ENCODE data around the gene MAP2.

Gene MAP2, protein sequence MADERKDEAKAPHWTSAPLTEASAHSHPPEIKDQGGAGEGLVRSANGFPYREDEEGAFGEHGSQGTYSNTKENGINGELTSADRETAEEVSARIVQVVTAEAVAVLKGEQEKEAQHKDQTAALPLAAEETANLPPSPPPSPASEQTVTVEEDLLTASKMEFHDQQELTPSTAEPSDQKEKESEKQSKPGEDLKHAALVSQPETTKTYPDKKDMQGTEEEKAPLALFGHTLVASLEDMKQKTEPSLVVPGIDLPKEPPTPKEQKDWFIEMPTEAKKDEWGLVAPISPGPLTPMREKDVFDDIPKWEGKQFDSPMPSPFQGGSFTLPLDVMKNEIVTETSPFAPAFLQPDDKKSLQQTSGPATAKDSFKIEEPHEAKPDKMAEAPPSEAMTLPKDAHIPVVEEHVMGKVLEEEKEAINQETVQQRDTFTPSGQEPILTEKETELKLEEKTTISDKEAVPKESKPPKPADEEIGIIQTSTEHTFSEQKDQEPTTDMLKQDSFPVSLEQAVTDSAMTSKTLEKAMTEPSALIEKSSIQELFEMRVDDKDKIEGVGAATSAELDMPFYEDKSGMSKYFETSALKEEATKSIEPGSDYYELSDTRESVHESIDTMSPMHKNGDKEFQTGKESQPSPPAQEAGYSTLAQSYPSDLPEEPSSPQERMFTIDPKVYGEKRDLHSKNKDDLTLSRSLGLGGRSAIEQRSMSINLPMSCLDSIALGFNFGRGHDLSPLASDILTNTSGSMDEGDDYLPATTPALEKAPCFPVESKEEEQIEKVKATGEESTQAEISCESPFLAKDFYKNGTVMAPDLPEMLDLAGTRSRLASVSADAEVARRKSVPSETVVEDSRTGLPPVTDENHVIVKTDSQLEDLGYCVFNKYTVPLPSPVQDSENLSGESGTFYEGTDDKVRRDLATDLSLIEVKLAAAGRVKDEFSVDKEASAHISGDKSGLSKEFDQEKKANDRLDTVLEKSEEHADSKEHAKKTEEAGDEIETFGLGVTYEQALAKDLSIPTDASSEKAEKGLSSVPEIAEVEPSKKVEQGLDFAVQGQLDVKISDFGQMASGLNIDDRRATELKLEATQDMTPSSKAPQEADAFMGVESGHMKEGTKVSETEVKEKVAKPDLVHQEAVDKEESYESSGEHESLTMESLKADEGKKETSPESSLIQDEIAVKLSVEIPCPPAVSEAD (N-terminal part only)

DNA sequence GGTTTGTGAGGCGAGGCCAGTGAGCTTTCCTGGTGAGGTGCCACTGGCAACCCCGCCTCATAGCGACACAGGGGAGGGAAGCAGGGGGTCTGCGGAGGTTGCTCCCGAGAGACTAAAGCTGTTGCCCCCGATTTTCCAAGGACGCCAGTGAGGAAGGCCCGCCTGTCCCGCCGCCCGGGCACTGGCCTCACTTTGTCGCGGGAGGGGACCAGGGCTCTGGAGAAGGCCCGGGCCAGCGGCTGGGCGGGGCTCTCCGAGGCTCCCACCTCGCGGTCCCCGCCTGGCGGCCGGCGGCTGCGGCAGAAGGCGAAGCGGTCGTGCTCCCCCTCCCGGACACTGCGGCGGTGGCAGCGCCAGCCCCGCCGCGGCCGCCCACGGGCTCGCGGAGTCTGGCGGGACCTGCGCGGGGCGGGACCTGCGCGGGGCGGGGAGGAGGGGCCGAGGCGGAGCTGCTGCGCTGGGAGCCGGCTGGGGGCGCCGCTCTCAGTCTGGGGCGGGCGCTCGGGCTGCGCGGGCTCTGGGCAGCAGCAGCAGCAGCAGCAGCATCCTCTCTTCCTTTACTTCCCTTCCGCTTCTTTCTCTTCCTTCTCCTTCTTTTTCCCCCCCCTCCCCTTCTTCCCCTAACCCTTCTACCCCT lies at the start of gene MAP2:
TSS of gene MAP2 (plus strand) at position 486 of the 637 bp plus-strand sequence. CDS start 229,124 bp downstream, outside the sequence.
- DNase-seq, result peak; percentile 83

DNA sequence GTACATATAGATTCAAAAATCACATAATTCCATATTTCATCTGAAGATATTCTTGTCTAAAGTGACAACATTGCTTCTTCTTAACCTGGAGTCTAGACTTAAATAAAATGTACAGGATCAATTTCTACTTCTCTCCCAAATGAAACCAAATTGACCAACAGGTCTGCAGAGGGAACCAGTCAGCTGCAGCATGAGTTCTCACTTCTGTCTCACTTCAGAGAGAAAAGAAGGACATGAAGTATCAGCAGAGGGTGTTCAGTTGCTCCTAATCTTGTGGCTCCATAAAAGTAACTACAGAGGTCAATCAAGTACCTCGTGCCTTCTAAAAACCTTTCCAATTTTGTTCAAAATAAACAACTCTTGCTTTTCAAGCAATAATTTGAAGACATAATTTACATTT lies 47.2 kb upstream of the MAP2 start:
- DNase-seq, result no peak

DNA sequence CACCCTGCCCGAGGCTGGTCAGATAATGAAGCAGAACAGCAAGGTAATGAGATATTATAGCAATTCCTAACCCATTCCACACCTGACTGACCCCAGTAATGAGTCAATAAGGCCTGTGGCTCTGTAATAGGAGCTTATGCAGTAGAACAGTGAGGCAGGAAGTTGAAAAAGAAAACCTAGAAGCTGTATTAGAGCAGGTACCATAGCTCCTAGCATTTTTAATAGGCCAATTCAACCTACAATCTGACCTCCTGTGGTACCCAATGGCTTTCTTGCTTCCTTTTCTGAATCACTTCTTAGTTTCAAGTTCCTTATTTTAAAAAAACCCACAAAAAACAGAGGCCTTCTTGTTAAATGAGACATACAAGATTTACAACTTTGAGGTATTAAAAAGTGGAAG lies 43.6 kb upstream of the MAP2 start:
- DNase-seq, result no peak

DNA sequence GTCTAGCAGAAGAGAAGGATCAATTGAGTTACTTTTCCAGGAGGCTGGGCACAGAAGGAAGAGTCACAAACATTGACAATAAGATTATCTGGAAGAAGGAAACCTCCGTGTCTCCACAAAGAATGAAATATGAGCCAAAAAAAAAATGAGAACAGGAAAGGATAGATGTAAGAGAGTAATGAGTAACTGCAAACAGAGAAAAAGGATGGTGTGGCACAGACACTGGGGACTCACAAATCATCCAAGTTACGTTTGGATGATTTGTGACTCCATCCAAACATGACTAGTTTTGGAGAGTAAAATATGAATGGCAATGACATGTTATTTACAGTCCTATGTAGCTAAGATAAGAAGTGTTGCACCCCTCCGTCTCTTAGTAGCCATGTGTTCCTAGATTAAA lies 42.8 kb upstream of the MAP2 start:
- DNase-seq, result no peak

DNA sequence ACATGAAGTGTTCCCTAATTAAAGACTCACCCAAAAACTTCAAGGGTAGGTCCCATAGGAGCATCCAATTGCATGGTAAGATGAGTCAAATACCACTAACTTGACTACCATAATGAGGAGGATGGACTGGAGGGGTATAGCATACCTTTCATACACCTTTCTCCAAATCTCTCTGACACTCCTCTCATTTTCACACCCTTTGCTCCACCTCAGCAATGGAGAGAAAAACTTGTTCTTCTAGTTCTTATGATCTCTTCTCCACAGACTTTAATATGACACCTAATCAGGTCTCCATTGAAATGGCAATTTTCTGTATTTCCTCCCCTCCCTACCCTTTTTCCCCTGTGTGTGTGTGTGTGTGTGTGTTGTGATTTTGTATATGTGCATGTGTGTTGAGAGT lies 41.1 kb upstream of the MAP2 start:
- DNase-seq, result no peak

DNA sequence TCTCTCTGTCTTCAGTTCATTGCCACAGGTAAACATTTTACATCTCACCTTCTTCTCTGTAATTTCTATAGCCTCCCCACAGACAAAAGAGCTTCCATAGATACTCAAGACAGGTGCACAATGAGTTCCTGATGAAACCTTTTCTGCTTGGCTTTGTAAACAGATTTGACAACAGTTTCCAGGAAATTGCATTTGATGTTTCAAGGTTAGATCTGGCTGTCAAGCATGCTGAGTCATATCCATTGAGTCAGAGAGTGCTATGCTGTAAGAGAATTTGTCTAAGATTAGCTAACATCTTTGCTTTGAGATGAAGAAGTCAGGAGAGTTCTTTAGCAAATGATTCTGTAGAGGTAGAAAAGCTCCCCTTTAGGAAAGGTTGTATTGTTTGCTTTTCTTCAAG lies 40.6 kb upstream of the MAP2 start:
- no peak for DNase-seq

DNA sequence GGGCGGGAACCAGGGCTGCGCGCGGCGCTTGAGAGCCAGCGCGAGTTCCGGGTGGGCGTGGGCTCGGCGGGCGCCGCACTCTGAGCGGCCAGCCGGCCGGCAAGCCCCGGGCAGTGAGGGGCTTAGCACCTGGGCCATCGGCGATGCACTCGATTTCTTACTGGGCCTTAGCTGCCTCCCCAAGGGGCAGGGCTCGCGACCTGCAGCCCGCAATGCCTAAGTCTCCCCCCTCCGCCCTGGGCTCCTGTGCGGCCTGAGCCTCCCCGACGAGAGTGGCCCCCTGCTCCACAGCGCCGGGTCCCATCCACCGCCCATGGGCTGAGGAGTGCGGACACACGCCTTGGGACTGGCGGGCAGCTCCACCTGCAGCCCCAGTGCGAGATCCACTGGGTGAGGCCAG lies 36.5 kb upstream of the MAP2 start:
- DNase-seq, result no peak

DNA sequence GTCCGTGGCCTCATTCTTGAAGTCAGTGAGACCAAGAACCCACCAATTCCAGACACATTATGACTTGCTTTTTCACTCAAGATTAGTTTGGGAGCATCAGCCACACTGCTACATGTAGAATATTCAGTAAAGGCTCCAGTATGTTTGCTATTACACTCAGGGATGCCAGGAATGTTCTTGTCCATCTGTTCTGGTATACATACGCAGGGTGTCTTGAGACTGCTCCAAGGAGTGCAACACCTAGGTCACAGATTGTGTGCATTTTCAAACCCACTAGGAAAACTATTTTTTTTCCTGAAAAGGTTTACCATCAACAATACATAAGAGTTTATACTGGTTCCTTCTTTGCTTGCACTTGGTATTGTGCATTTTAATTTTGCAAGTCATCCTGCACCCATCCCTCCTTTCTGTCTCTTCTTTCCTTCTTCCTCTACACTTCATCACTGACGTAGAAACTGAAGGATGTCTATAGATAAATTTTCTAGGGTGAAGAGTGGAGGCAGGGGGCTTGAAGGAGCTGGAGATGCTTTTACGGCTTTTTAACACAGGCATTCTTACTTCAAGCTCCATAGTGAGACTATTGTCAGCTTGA lies 35.3 kb upstream of the MAP2 start:
- no peak for DNase-seq

DNA sequence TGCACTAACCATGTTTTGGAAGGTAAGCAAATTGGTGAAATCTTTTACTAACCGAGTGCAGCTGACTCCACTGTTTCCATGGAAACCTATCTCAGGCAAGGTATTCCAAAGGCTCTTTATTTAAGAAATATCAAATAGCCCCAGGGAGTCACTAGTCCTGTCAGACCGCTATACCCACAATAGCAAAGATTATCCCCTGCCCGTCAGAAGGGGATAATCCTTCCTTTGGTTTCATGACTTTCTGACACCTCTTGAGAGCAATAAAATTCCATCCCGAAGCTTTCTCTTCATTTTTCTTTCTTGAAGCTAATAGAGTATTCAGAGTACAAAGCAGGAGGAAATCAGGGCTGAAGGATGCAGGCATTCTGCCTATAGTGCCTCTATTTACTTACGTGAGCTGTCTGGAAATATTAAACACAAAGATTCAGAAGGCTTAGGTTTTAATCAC lies 34.7 kb upstream of the MAP2 start:
- no peak for DNase-seq

DNA sequence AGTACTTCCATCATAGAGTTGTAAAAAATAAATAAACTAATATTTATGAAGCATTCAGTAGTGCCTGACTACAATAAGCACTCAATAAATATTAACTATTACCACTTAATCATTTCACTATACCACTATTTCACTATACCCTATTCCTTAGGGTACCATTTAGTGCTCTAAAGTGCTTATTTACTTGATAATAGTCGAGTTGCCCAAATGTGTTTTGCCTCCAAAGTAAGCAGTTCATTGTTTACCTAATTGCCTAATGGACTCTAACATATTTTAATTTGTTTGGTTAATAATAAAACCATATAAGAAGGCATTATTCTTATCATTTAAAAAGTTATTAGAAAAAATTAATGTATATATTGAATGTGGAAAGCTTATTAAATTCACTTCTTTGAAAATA lies 33.0 kb upstream of the MAP2 start:
- DNase-seq, result no peak

DNA sequence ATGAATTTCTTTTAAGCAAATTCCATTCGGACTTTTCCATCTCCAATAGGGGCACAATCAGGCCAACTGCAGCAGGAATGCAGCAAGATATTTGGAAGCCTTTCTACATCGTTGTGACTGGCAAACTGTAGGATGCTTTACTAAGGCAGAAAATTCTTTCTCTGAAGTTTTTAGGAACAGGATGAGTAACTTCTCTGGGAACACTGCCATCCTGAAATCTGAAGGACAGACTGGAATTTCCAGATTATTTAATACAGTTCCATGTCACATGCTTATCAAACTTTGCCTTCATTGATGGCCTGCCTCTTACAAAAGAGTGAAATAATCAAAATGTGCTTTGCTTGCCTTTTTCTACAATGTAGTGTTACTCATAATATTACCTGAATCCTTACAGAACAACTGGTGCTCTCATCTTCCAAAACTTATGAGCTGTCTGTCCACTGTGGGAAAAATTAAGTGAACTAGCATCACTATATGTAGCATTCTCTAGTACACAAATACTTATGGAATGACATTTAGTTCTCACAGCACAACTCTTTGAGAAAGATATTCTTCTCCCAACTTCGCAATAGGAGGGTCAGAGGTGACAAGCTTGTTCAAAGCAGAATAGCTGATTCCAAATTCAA lies 32.0 kb upstream of the MAP2 start:
- no peak for DNase-seq

DNA sequence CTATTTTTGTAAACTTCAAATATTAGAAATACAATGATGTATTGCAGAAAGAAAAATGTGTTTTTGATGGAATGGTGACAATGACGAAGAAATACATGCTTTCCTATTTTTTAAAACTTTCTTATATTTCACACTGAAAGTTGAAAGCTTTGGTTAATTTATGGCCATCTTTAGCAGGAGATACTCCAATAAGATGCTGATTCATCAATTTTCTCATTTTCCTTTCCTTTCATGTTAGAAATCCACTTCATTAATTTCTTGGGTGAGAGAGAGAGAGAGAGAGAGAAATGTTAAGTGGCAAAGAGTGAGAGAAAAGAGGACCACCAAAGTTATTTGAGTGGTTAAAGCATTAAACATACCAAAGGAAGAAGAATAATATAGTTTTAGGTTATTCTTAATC lies 28.6 kb upstream of the MAP2 start:
- no peak for DNase-seq

DNA sequence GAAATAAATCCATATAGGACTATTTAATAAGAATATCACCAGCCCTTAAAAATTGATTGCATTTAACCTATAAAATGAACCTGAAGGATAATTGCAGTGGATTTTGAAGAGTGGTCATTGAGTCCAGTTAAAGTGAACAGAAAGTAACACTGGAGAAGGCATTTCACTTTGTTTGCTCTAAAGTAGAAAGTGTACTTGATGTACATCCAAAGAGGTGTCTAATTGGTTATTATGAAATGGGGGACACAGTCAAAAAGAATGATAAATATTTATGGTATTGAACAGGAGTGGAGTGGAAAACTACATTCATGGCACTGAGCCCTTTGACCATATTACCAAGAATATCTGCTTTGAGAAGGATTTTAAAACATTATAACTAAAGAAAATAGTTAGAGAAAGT lies 28.2 kb upstream of the MAP2 start:
- DNase-seq, result no peak

DNA sequence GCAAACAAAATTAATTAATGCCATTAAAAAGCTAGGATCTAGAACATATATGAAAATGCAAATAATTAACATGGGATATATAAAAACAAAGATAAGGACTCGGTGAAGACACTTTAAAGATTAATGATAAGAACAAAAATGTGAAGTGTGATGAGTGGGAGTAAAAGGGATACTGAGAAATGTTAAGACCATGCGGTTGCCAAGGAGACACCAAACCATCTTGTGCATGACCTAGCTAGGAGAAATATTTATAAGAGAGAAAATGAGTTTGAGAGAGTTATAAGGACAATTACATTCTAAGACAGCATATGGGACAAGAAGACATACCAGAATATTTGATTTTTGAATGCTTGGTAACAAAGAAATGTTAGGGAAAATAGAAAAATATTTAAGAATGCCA lies 25.4 kb upstream of the MAP2 start:
- DNase-seq, result no peak

DNA sequence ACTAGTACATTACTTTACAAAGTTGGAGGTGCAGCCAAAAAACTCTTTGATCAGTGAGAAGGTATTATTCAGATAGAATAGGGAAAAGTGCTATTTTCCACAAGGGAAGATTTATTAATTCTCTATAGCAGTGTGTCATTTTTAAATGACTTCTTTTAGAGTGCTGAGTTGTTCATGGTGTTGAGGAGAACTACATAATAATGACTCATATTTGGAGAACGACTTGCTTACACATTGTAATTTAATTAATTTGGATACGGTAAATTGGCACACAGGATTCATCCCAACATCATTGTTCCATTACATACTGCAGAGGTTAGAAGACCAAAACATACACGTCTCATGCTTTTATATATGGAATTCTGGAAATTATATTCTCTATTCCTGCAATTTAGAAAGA lies 22.1 kb upstream of the MAP2 start:
- DNase-seq, result no peak

DNA sequence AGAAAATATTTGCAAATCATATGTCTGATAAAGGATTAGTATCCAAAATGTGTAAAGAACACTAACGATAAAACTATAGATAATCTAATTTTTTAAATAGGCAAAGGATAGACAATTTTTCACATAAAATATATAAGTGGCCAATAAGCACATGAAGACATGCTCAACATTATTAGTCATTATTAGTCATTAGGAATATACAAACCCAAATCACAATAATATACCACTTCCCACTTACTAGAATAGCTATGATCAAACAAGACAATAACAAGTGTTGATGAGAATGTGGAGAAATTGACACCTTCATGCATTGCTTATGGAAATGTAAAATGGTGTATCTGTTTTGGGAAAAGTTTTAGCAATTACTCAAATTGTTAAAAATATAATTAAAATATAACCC lies 12.6 kb upstream of the MAP2 start:
- no peak for DNase-seq

DNA sequence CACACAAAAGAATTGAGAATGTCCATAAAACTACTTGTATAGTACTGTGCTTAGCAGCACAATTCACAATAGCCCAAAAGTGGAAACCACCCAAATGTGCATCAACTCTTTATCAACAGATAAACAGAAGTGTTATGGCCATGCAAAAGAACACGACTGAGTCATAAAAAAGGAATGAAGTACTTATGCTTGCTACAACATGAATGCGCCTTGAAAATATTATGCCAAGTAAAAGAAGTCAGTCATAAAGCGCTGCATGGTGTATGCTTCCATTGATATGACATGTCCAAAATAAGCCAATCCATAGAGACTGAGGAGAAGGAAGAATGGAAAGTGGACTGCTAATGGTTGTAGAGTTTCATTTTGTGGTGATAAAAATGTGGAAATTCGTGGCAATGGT lies 12.1 kb upstream of the MAP2 start:
- no peak for DNase-seq

DNA sequence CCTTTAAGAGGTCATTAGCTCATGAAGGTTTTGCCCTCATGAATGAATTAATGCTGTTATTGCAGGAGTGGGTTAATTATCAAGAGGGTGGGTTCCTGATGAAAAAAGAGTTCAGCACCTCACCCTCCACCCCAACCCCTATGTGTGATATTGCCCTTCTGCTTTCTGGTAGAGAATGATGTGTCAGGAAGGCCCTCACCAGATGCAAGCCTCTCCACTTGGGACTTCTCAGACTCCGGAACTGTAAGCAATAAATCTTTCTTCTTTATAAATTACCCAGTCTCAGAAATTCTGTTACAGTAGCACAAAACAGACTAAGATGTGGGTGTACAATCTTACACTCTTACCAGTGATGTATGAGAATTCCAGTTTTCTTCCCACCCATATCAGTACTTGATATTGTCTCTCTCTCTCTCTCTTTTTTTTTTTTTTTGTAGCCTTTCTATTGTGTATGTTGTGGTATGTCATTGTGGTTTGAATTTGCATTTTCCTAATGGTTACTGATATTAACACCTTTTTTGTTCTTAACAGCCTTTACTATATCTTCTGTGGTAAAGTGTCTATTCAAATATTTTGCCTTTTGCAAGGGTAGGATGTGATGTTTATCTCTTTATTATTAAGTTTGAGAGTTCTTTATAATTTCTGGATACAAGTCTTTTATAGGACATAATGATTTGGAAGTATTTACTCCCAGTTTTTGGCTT lies 10.4 kb upstream of the MAP2 start:
- no peak for DNase-seq

DNA sequence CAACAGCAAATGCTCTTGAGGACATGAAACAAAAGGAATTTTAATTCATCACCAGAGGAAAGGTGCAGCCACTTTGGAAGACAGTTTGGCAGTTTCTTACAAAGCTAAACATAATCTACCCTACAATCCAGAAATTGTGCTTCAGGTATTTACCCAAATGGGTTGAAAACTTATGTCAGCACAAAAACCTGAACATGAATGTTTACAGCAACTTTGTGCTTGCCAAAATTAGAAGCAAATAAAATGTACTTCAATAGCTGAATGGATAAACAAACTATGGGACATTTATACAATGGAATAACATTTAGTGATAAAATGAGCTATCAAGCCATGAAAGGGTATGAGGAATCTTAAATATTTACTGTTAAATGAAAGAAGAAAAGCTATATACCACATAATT lies 6.9 kb upstream of the MAP2 start:
- DNase-seq, result no peak

DNA sequence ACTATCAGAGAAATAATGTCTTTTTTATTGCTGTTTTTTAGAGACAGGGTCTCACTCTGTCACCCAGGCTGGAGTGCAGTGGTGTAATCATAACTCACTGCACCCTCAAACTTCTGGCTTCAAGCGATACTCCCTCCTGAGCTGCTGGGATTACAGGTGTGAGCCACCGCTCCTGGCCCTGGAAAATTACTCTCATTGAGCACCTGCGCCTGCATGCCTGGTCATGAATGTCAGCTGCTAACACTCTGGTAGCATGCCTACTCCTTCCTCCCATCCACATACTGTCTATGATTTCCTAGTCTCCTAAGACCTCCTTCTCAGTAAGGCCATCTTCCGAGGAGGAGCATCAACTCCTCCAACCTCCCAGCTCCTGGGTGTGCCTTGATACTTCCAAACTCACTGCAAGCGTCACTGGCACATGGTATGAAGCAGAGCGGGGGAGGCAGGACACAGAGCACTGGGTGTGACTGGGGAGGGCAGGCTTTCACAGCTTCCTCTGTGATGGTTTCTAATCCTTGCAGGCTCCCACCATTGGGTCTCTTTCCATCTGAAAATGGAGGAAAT lies 1.6 kb upstream of the MAP2 start:
- no peak for DNase-seq

DNA sequence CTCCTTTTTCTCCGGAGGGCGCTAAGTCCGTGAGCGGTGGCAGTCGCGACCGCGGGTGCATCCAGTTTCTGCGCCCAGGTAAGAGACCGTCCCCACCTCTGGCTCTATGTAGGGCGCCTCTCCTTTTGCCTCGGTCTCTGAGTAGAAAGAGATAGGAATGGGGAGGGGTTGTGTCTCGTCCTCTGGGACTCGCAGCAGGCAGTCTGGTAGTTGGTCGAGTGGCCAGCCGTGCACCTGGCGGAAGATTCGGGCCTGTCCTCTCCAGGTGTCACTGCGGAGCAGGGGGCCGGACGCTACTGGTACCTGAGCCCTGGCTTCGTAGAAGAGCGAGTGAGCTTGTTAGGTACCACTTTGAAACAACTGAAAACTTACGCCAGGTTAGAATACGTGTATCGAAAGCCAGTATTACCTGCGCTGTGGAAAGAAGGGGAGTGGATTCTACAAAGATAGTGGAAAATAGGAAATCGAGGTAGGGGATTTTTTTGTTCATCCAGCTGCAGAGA lies 403 bp downstream of the MAP2 start:
- peak; percentile 50 for DNase-seq
